ENCODE results near the gene KIF1A.

The KIF1A gene

GRCh38 chr2:240868286-240869108 lies 48.5 kb upstream of the KIF1A start, which contains the start of gene AGXT:
Gene AGXT (plus strand): TSS chr2:240868824. CDS start chr2:240868866, 42 bp downstream.
- H3K9ac ChIP-seq (ENCODE audit: low read length) = no peak within 1 kb of the TSS
- no peaks in the 10 kb centered on the region for H3K9me2 ChIP-seq (replicated peaks; ENCODE audit: insufficient read depth, low read length)
- DNase-seq = no peak

GRCh38 chr2:240865391-240865790 lies 45.4 kb upstream of the KIF1A start:
- Histone ChIP-seq H3K79me2 (ENCODE audit: low read length) (no peaks in the 10 kb centered on the region), H3K9ac (ENCODE audit: low read length) (no peak overlapping the region), H2AFZ (ENCODE audit: low read length) (no peak overlapping the region), H3K4me1 (ENCODE audit: low read length) (no peaks in the 10 kb centered on the region), H3K27me3 (replicated peaks; ENCODE audit: insufficient read depth, low read length) (peaks cover 71% of the 10 kb centered on the region), H3K4me2 (ENCODE audit: low read depth, low read length) (no peak overlapping the region), H3K36me3 (replicated peaks; ENCODE audit: insufficient read depth, low read length) (no peaks in the 10 kb centered on the region), H3K9me2 (replicated peaks; ENCODE audit: insufficient read depth, low read length) (no peaks in the 10 kb centered on the region), H4K20me1 (ENCODE audit: insufficient read depth, low read length) (no peaks in the 10 kb centered on the region), H3K4me3 (ENCODE audit: low read length) (no peak overlapping the region), H3F3A (ENCODE audit: insufficient read depth, low read length) (no peaks in the 10 kb centered on the region), H3K27ac (ENCODE audit: low read length) (no peak overlapping the region), H3K9me3 (replicated peaks; ENCODE audit: insufficient read depth, low read length) (no peaks in the 10 kb centered on the region)
- no peak for TF ChIP-seq CTCF (IDR thresholded peaks at IDR 0.05; ENCODE audit: low read length)
- no peak for TF ChIP-seq EZH2 (optimal IDR thresholded peaks at IDR 0.05; ENCODE audit: low read depth, low read length)
- TF ChIP-seq EZH2phosphoT487 (IDR thresholded peaks at IDR 0.05; ENCODE audit: low read length) = no peak
- no peak for DNase-seq

More at GRCh38 chr2:240868286-240869108, 48.5 kb upstream of the KIF1A start, which contains the start of gene AGXT:
- no peaks in the 10 kb centered on the region for H3K79me2 ChIP-seq (ENCODE audit: low read length)
- peaks cover 74% of the 10 kb centered on the region for H3K27me3 ChIP-seq (replicated peaks; ENCODE audit: insufficient read depth, low read length)
- H4K20me1 ChIP-seq (ENCODE audit: insufficient read depth, low read length) = no peaks in the 10 kb centered on the region
- H3K4me3 ChIP-seq (ENCODE audit: low read length) = no peak within 1 kb of the TSS
- H2AFZ ChIP-seq (ENCODE audit: low read length) = no peak within 1 kb of the TSS
- H3K36me3 ChIP-seq (replicated peaks; ENCODE audit: insufficient read depth, low read length) = no peaks in the 10 kb centered on the region
- no peaks in the 10 kb centered on the region for H3F3A ChIP-seq (ENCODE audit: insufficient read depth, low read length)
- no peak within 1 kb of the TSS for H3K27ac ChIP-seq (ENCODE audit: low read length)
- no peaks in the 10 kb centered on the region for H3K4me1 ChIP-seq (ENCODE audit: low read length)
- H3K9me3 ChIP-seq (replicated peaks; ENCODE audit: insufficient read depth, low read length) = no peaks in the 10 kb centered on the region
- H3K4me2 ChIP-seq (ENCODE audit: low read depth, low read length) = no peak within 1 kb of the TSS
- no peak for TF ChIP-seq CTCF (IDR thresholded peaks at IDR 0.05; ENCODE audit: low read length)
- TF ChIP-seq EZH2phosphoT487 (IDR thresholded peaks at IDR 0.05; ENCODE audit: low read length) = no peak
- TF ChIP-seq EZH2 (optimal IDR thresholded peaks at IDR 0.05; ENCODE audit: low read depth, low read length) = no peak

DNA sequence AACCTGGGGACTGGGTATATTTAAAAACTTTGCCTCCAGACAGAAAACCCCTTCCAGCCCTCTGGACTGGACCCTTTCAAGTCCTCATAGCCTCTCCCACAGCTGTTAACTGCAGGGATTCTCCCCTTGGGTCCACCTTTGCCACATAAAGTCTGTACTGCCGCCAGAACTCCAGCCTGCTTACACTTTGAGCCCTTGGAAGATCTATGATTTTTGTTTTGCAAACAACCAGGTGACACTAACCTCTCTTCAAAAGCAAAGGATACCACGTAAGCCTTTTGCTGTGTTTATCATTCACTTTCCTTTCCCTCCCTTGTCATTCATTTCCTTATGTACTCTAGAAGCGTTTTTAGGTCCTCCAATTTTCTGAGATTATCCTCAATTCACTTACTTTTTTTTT lies 44.5 kb upstream of the KIF1A start:
- H3K27ac ChIP-seq (ENCODE audit: low read length) = no peak overlapping the region
- H3K4me3 ChIP-seq (ENCODE audit: low read length) = no peak overlapping the region
- peaks cover 72% of the 10 kb centered on the region for H3K27me3 ChIP-seq (replicated peaks; ENCODE audit: insufficient read depth, low read length)
- no peaks in the 10 kb centered on the region for H3K79me2 ChIP-seq (ENCODE audit: low read length)
- no peaks in the 10 kb centered on the region for H3K36me3 ChIP-seq (replicated peaks; ENCODE audit: insufficient read depth, low read length)
- H3K9ac ChIP-seq (ENCODE audit: low read length) = no peak overlapping the region
- no peaks in the 10 kb centered on the region for H4K20me1 ChIP-seq (ENCODE audit: insufficient read depth, low read length)
- no peaks in the 10 kb centered on the region for H3K9me3 ChIP-seq (replicated peaks; ENCODE audit: insufficient read depth, low read length)
- no peaks in the 10 kb centered on the region for H3F3A ChIP-seq (ENCODE audit: insufficient read depth, low read length)
- H2AFZ ChIP-seq (ENCODE audit: low read length) = no peak overlapping the region
- no peak for TF ChIP-seq CTCF (IDR thresholded peaks at IDR 0.05; ENCODE audit: low read length)
- no peak for TF ChIP-seq EZH2 (optimal IDR thresholded peaks at IDR 0.05; ENCODE audit: low read depth, low read length)
- TF ChIP-seq EZH2phosphoT487 (IDR thresholded peaks at IDR 0.05; ENCODE audit: low read length) = no peak
- H3K4me1 ChIP-seq (ENCODE audit: low read length) = no peaks in the 10 kb centered on the region
- no peaks in the 10 kb centered on the region for H3K9me2 ChIP-seq (replicated peaks; ENCODE audit: insufficient read depth, low read length)
- no peak for DNase-seq
- no peak overlapping the region for H3K4me2 ChIP-seq (ENCODE audit: low read depth, low read length)

Measured in MM.1S (cell line).